Measurements from ENCODE around the gene DCAKD.

The DCAKD gene

GRCh38 chr17:44976206-44976605 is 75.2 kb downstream of the DCAKD start:
- no peak for DNase-seq (ENCODE audit: low read depth in 3 of 3, low spot score in 1 of 3)
